Nephron progenitor cell (in vitro differentiated cells): ENCODE measurements around the gene IDUA.

Experiments
- DNase-seq: peaks from one replicate; pipeline ENCODE4 v3.0.0; 2021
- H3K27ac Mint-ChIP-seq: 2 replicates; pipeline ENCODE4 v1.8.0; 2021; ENCODE audit warnings: mild to moderate bottlenecking, moderate library complexity, mixed read lengths
- H3K27me3 Mint-ChIP-seq: 2 replicates; pipeline ENCODE4 v1.8.0; 2021; ENCODE audit warnings: mild to moderate bottlenecking, low read depth, mixed read lengths; ENCODE audit not compliant: poor library complexity
- H3K36me3 Mint-ChIP-seq: 2 replicates; pipeline ENCODE4 v1.8.0; 2021; ENCODE audit warnings: low read depth, mixed read lengths
- H3K4me1 Mint-ChIP-seq: 2 replicates; pipeline ENCODE4 v1.8.0; 2021; ENCODE audit warnings: mixed read lengths
- H3K4me3 Mint-ChIP-seq: 2 replicates; pipeline ENCODE4 v1.8.0; 2021; ENCODE audit warnings: mild to moderate bottlenecking, moderate library complexity, mixed read lengths
- H3K9me3 Mint-ChIP-seq: 2 replicates; pipeline ENCODE4 v1.8.0; 2021; ENCODE audit warnings: mild to moderate bottlenecking, moderate library complexity, mixed read lengths
- TF ChIP-seq, protein P1 (sequence below): fragments of 200-600 bp; sonication (generic); IDR thresholded peaks from 2 replicates; pipeline ENCODE4 v1.5.0; 2021; ENCODE audit warnings: antibody characterized with exemption

Gene IDUA

DNA sequence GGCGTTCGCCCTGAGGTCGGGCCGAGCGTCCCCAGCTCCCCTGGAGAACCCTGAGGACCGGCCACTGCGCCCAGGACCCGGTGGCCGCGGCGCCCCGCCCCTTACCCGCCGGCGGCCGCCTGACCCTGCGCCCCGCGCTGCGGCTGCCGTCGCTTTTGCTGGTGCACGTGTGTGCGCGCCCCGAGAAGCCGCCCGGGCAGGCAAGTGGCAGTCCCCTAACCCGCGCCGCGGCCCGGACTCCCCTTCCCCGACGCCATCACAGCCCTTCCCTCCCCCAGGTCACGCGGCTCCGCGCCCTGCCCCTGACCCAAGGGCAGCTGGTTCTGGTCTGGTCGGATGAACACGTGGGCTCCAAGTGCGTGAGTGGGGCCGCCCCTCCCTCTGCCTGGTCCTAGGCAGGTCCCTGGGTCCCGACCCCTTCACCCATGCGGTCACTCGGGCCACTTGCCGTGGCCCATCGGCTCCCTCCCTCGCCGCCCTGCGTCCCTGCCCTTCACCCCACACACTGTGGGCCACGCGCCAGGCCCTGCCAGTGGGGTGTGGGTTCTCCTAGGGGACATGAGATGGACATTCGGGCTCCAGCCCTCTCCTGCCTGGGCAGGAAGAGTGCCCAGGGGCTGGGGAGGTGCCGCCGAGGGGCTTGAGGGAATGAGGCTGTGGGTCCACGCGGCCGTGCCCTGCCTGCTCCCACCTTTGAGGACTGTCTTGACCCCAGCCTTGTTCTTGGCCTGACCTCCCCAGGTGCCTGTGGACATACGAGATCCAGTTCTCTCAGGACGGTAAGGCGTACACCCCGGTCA is 16.6 kb downstream of the IDUA start:
- Mint-ChIP-seq H3K27ac (no peak overlapping the region), H3K4me1 (peaks cover 3% of the 10 kb centered on the region), H3K27me3 (peaks cover 92% of the 10 kb centered on the region), H3K36me3 (peaks cover 11% of the 10 kb centered on the region), H3K4me3 (no peak overlapping the region), H3K9me3 (peaks cover 27% of the 10 kb centered on the region)
- TF ChIP-seq, protein P1, sequence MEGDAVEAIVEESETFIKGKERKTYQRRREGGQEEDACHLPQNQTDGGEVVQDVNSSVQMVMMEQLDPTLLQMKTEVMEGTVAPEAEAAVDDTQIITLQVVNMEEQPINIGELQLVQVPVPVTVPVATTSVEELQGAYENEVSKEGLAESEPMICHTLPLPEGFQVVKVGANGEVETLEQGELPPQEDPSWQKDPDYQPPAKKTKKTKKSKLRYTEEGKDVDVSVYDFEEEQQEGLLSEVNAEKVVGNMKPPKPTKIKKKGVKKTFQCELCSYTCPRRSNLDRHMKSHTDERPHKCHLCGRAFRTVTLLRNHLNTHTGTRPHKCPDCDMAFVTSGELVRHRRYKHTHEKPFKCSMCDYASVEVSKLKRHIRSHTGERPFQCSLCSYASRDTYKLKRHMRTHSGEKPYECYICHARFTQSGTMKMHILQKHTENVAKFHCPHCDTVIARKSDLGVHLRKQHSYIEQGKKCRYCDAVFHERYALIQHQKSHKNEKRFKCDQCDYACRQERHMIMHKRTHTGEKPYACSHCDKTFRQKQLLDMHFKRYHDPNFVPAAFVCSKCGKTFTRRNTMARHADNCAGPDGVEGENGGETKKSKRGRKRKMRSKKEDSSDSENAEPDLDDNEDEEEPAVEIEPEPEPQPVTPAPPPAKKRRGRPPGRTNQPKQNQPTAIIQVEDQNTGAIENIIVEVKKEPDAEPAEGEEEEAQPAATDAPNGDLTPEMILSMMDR: no peak
- no peak for DNase-seq

DNA sequence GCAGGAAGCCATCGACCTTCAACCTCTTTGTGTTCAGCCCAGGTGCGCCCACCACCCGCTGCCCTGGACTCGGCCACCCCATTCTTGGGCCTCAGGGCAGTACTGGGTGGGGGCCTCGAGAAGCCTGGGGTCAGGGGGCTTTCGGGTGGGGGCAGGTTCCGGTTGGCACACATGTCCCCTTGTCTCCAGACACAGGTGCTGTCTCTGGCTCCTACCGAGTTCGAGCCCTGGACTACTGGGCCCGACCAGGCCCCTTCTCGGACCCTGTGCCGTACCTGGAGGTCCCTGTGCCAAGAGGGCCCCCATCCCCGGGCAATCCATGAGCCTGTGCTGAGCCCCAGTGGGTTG is 17.2 kb downstream of the IDUA start:
- Mint-ChIP-seq H3K4me3 (no peak overlapping the region), H3K36me3 (peaks cover 11% of the 10 kb centered on the region), H3K27ac (no peak overlapping the region), H3K4me1 (peaks cover 9% of the 10 kb centered on the region), H3K9me3 (peaks cover 30% of the 10 kb centered on the region), H3K27me3 (peaks cover 92% of the 10 kb centered on the region)
- no peak for DNase-seq
- TF ChIP-seq, protein P1: no peak

DNA sequence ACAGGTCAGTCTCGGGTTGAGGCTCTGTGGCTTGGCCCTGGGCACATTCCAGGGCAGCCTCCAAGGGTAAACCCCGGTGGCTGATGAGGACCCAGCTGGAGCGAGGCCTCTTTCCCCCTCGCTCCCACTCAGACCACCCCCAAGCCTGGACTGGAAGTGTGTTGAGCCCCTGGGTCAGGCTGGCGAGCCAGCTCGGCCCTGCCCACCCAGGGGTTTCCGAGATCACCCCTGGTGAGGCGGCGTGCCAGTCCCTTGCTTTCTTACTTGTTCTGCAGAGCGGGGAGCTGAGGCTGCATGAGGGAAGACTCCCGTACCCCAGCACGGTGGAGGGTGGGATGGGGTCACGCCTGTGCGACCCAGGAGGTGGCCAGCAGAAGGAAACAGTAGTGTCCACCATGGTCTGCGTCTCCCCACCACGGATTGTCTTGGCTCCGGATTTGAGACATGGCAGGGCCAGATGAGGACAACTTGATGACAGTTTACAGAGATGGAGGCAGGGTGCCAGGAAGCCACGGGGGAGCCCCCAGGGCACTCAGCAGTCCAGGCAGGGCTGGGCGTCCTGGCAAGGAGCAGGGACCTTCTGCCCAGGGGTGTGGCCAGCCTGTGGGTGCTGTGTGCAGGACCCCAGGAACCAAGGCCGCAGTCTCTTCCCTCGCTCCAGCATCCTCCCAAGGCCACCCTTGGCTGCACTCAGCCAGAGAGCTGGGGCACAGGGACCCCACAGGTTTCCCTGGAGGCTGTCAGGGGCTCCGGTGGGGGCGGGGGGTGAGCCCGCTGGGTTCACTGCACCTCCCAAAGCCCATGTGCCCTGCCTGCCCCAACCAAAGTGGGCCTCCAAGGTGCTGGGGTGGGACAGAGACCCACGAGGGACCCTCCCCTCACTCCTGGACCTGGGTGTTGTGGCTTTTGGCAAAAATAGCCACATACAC is 18.0 kb downstream of the IDUA start:
- H3K4me1 Mint-ChIP-seq: peaks cover 10% of the 10 kb centered on the region
- H3K4me3 Mint-ChIP-seq: no peak overlapping the region
- H3K9me3 Mint-ChIP-seq: peaks cover 30% of the 10 kb centered on the region
- TF ChIP-seq, protein P1: no peak
- peaks cover 11% of the 10 kb centered on the region for H3K36me3 Mint-ChIP-seq
- DNase-seq: no peak
- no peak overlapping the region for H3K27ac Mint-ChIP-seq
- peaks cover 88% of the 10 kb centered on the region for H3K27me3 Mint-ChIP-seq

DNA sequence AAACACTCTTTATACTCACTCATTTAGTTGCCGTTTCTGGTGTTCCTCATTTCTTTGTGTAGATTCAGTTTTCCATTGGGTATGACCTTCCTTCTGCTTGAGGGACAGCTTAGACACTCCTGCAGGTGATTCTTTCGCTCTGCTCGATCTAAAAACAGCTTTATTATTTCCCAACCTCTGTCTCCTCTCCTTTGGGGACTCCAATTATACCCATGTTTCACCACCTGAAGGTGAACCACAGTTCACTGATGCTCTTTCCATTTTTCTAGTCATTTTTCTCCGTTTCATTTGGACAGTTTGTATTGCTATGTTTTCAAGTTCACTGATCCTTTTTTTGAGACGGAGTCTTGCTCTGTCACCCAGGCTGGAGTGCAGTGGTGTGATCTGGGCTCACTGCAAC is 20.0 kb downstream of the IDUA start:
- Mint-ChIP-seq H3K27me3 (peaks cover 75% of the 10 kb centered on the region), H3K4me1 (peaks cover 16% of the 10 kb centered on the region), H3K36me3 (peaks cover 11% of the 10 kb centered on the region), H3K27ac (no peak overlapping the region), H3K4me3 (no peak overlapping the region), H3K9me3 (peaks cover 30% of the 10 kb centered on the region)
- TF ChIP-seq, protein P1: no peak
- DNase-seq: no peak

DNA sequence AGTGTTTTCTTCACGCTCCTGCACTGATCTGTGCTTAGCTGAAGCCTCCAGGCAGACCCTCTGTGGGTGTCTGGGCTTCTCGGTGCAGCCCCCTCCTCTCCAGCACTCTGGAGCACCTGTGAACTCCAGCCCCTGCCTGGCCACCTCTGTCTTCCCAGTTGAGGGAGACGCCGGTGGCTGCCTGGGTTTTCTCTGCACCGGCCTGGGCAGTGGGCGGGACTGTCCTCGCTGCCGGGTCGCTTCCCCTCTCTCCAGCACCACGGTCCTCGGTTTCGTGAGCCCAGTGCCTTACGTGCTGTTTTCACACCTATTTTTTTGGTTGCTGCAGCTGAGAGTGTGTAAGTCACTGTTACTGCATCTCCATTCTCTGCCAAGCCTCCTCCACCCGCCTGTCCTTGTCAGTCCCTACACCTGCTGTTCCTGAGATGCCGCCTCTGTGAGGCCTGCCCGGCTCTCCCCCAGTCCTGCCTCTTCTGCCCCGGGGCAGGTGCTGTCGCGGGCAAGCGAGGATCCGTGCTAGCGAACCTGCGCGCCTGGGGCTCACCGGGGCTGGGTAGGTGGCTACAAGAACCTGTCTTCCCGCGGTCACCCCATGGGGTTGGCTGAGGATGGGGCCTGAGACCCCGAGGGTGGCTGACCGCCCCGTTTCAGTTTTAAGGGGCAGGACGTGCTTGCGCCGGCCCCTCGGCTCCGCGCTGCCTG is 22.1 kb downstream of the IDUA start:
- TF ChIP-seq, protein P1: no peak
- Mint-ChIP-seq H3K27me3 (peaks cover 61% of the 10 kb centered on the region), H3K4me1 (peaks cover 22% of the 10 kb centered on the region), H3K27ac (no peak overlapping the region), H3K9me3 (peaks cover 30% of the 10 kb centered on the region), H3K4me3 (peak overlapping the region; percentile 63), H3K36me3 (peaks cover 15% of the 10 kb centered on the region)
- DNase-seq: no peak
